HCT116 (cell line): ENCODE results near the gene ZSWIM6. TPM values are rescaled to one million over a fixed set of nuclear protein-coding genes. Genes with fewer than 3 reads are reported as not detected.

ENCODE experiments used
- ATAC-seq: fragments of 200-7000 bp; cut with Tn5 transposase; 2 replicates; pipeline ENCODE4 v1.9.1; 2020; ENCODE audit warnings: mild to moderate bottlenecking, moderate library complexity
- BruUV-seq: library from RNA; stranded (reverse); fragments of 400-500 nt; replicated peaks from 2 replicates; lab custom pipeline; 2021; lab: Mats Ljungman, UMichigan
- CTCF ChIA-PET: fragments of 300-600 bp; sonication (Branson Sonifier 250); formaldehyde crosslinking; loops from one replicate; lab custom pipeline; 2021; ENCODE audit warnings: antibody characterized with exemption; lab: Charles Lee
- POLR2A ChIA-PET: fragments of 300-600, 350-600 bp; sonication (Branson Sonifier 250); formaldehyde crosslinking; loops from one replicate; lab custom pipeline; 2021; ENCODE audit warnings: antibody characterized with exemption; lab: Charles Lee
- RAD21 ChIA-PET, 2 experiments: fragments of 300-600 bp; sonication (Branson Sonifier 250); formaldehyde crosslinking; loops; one replicate each; lab custom pipeline; 2023; ENCODE audit warnings: low total read pairs in 2 of 2; ENCODE audit not compliant: uncharacterized antibody in 2 of 2, unreplicated experiment in 2 of 2, low non-redundant PET in 1 of 2; lab: Charles Lee
- DNase-seq: peaks from one replicate; pipeline ENCODE4 v3.0.0-alpha.2; 2010; ENCODE audit warnings: low read depth, low spot score
- H2AFZ ChIP-seq: fragments of 200-600 bp; shearing (Covaris generic), sonication (generic); 2 replicates; pipeline ENCODE4 v1.6.1; 2017; ENCODE audit warnings: low read depth, mixed run types, mixed read lengths, antibody characterized with exemption, low read length; ENCODE audit not compliant: poor library complexity, severe bottlenecking
- H3K27ac ChIP-seq: 2 replicates; pipeline ENCODE4 v1.5.1; 2012; ENCODE audit warnings: low read depth, low read length
- H3K27me3 ChIP-seq: fragments of 200-600 bp; sonication (generic); 2 replicates; pipeline ENCODE4 v1.6.1; 2016; ENCODE audit warnings: mixed run types, low read length, mixed read lengths; ENCODE audit not compliant: insufficient read depth
- H3K36me3 ChIP-seq, 2 experiments: fragments of 200-500 bp in 1 of 2; fragments of 200-600 bp in 1 of 2; sonication (Bioruptor generic) in 1 of 2; sonication (generic) in 1 of 2; 2 replicates each; pipeline versions ENCODE4 v1.5.1 to v1.6.1; 2014 to 2016; ENCODE audit warnings: low read length in 2 of 2, inconsistent platforms in 1 of 2, mixed read lengths in 1 of 2, mixed run types in 1 of 2; ENCODE audit not compliant: insufficient read depth in 2 of 2, control insufficient read depth in 1 of 2
- H3K4me1 ChIP-seq, 2 experiments: fragments of 200-600 bp in 1 of 2; sonication (generic) in 1 of 2; 2 replicates each; pipeline versions ENCODE4 v1.5.1 to v1.6.1; 2012 to 2017; ENCODE audit warnings: low read length in 2 of 2, inconsistent platforms in 1 of 2, mild to moderate bottlenecking in 1 of 2, mixed read lengths in 1 of 2, mixed run types in 1 of 2, moderate library complexity in 1 of 2; ENCODE audit not compliant: insufficient read depth in 2 of 2, control insufficient read depth in 1 of 2
- H3K4me2 ChIP-seq: fragments of 200-600 bp; sonication (generic); 2 replicates; pipeline ENCODE4 v1.6.1; 2017; ENCODE audit warnings: mixed run types, low read length, mixed read lengths
- H3K4me3 ChIP-seq, 2 experiments: fragments of 200-600 bp in 1 of 2; sonication (generic) in 1 of 2; replicated peaks in 1 of 2; 2 replicates each; pipeline ENCODE4 v1.5.1; 2011 to 2016; ENCODE audit warnings: low read length in 2 of 2, control low read depth in 1 of 2, low read depth in 1 of 2, mild to moderate bottlenecking in 1 of 2, mixed read lengths in 1 of 2, mixed run types in 1 of 2
- H3K79me2 ChIP-seq: fragments of 200-600 bp; sonication (generic); 2 replicates; pipeline ENCODE4 v1.6.1; 2017; ENCODE audit warnings: mild to moderate bottlenecking, mixed run types, low read length, moderate library complexity, mixed read lengths; ENCODE audit not compliant: insufficient read depth
- H3K9ac ChIP-seq: fragments of 200-600 bp; sonication (generic); 2 replicates; pipeline ENCODE4 v1.6.1; 2016; ENCODE audit warnings: low read length, mixed read lengths
- H3K9me2 ChIP-seq: fragments of 200-600 bp; sonication (generic), shearing (Covaris generic); 2 replicates; pipeline ENCODE4 v1.6.1; 2017; ENCODE audit warnings: mixed run types, mild to moderate bottlenecking, moderate library complexity; ENCODE audit not compliant: insufficient read depth
- H3K9me3 ChIP-seq, 2 experiments: fragments of 200-500 bp in 1 of 2; fragments of 200-600 bp in 1 of 2; sonication (Bioruptor generic) in 1 of 2; sonication (generic) in 1 of 2; 2 replicates each; pipeline ENCODE4 v1.6.1; 2014 to 2017; ENCODE audit warnings: low read length in 2 of 2, mixed read lengths in 2 of 2, inconsistent platforms in 1 of 2, low read depth in 1 of 2, mild to moderate bottlenecking in 1 of 2, mixed run types in 1 of 2, moderate library complexity in 1 of 2; ENCODE audit not compliant: control insufficient read depth in 1 of 2, insufficient read depth in 1 of 2
- H4K20me1 ChIP-seq: fragments of 200-600 bp; sonication (generic), shearing (Covaris generic); 2 replicates; pipeline ENCODE4 v1.6.1; 2017; ENCODE audit warnings: mixed run types, mild to moderate bottlenecking, moderate library complexity; ENCODE audit not compliant: insufficient read depth
- CBX3 ChIP-seq: IDR thresholded peaks from 2 replicates; pipeline ENCODE4 v1.6.1; 2012; ENCODE audit warnings: low read depth
- CEBPB ChIP-seq: IDR thresholded peaks from 2 replicates; pipeline ENCODE4 v1.6.1; 2012; ENCODE audit warnings: low read depth
- CTCF ChIP-seq, 3 experiments: fragments of 200-600 bp in 1 of 3; sonication (generic) in 1 of 3; IDR thresholded peaks in 2 of 3; conservative IDR thresholded peaks in 1 of 3; 2 replicates each; pipeline ENCODE4 v1.5.1; 2012 to 2017; ENCODE audit warnings: low read depth in 2 of 3, low read length in 2 of 3, antibody characterized with exemption in 1 of 3, borderline replicate concordance in 1 of 3, control low read depth in 1 of 3, mild to moderate bottlenecking in 1 of 3, mixed read lengths in 1 of 3, mixed run types in 1 of 3, moderate library complexity in 1 of 3; ENCODE audit not compliant: insufficient read depth in 1 of 3
- EGR1 ChIP-seq: IDR thresholded peaks from 2 replicates; pipeline ENCODE4 v1.6.1; 2012; ENCODE audit warnings: low read depth
- ELF1 ChIP-seq: IDR thresholded peaks from 2 replicates; pipeline ENCODE4 v1.6.1; 2012; ENCODE audit warnings: low read depth, borderline replicate concordance
- EZH2 ChIP-seq: fragments of 200-600 bp; sonication (generic); IDR thresholded peaks from 2 replicates; pipeline ENCODE4 v1.6.1; 2017; ENCODE audit warnings: antibody characterized with exemption, mixed run types
- JUND ChIP-seq: IDR thresholded peaks from 2 replicates; pipeline ENCODE4 v1.6.1; 2012
- MAX ChIP-seq: IDR thresholded peaks from 2 replicates; pipeline ENCODE4 v1.6.1; 2012
- POLR2A ChIP-seq: IDR thresholded peaks from 2 replicates; pipeline ENCODE4 v1.7.0; 2011; ENCODE audit warnings: borderline replicate concordance; ENCODE audit not compliant: insufficient read depth, insufficient read length; ENCODE audit errors: extremely low read depth
- POLR2AphosphoS5 ChIP-seq: IDR thresholded peaks from 2 replicates; pipeline ENCODE4 v1.6.1; 2011; ENCODE audit warnings: mild to moderate bottlenecking, low read depth, low read length, moderate library complexity
- REST ChIP-seq: IDR thresholded peaks from 2 replicates; pipeline ENCODE4 v1.6.1; 2012; ENCODE audit warnings: low read depth
- SP1 ChIP-seq: IDR thresholded peaks from 2 replicates; pipeline ENCODE4 v1.6.1; 2012; ENCODE audit warnings: low read depth
- SRF ChIP-seq: IDR thresholded peaks from 2 replicates; pipeline ENCODE4 v1.6.1; 2012; ENCODE audit warnings: low read depth
- YY1 ChIP-seq: IDR thresholded peaks from 2 replicates; pipeline ENCODE4 v1.6.1; 2011; ENCODE audit warnings: low read length, low read depth, moderate library complexity, mild to moderate bottlenecking; ENCODE audit not compliant: insufficient replicate concordance; ENCODE audit errors: extremely low read depth
- ZNF274 ChIP-seq: fragments of 200-500 bp; sonication (Bioruptor generic); IDR thresholded peaks from 2 replicates; pipeline ENCODE4 v1.6.1; 2014; ENCODE audit warnings: mild to moderate bottlenecking, low read depth, low read length, inconsistent platforms
- intact Hi-C: fragments of 100-400 bp; cut with micrococcal nuclease; formaldehyde crosslinking; loops from 2 replicates; pipeline ENCODE4 v1.10.0; 2022
- total RNA-seq: library from RNA; stranded (reverse); gene quantifications from one replicate; pipeline ENCODE4 v1.2.1, GENCODE V29; 2021; ENCODE audit not compliant: unreplicated experiment
- TF ChIP-seq, protein P1 (sequence below): IDR thresholded peaks from 2 replicates; pipeline ENCODE4 v1.6.1; 2012
- TF ChIP-seq, protein P2 (sequence below): IDR thresholded peaks from 2 replicates; pipeline ENCODE4 v1.6.1; 2011; ENCODE audit warnings: mild to moderate bottlenecking, low read length, moderate library complexity; ENCODE audit not compliant: insufficient replicate concordance; ENCODE audit errors: extremely low read depth

ZSWIM6 gene
- total RNA-seq, 1 experiment from 2014 or later, result 7.4 TPM

DNA sequence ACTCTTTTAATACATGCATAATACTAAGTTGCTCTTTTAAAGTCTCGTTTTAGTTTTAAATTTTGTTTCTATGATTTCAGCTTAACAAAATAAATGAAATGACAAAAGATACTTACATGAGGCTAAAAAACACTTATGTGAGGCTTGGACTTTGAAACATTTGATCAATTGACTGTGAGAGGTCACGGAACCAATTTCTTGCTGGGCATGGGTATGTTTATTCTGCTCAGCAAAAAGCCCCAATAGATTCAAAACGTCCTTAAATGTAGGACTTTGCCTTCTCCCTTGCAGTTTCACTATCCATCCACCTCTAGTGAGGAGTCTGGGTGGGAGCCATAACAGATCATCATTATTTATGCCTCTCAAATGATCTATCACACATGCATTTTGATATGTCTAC is 191.9 kb downstream of the ZSWIM6 start:
- no peak overlapping the region for H2AFZ ChIP-seq
- no peak for DNase-seq
- H3K36me3 ChIP-seq, result no peaks in the 10 kb centered on the region
- intact Hi-C loops, result no loop called here
- no peaks in the 10 kb centered on the region for H3K27me3 ChIP-seq
- no peak overlapping the region for H3K4me3 ChIP-seq
- POLR2A ChIA-PET, result no interaction called here
- CTCF ChIA-PET, result no interaction called here
- H4K20me1 ChIP-seq, result no peaks in the 10 kb centered on the region
- no peaks in the 10 kb centered on the region for H3K9me2 ChIP-seq
- H3K79me2 ChIP-seq, result no peaks in the 10 kb centered on the region; the same call in 1 of the 2 replicates
- TF ChIP-seq CEBPB (no peak), POLR2AphosphoS5 (no peak), MAX (no peak), EGR1 (no peak), EZH2 (no peak), POLR2A (no peak), SRF (no peak), ELF1 (no peak), JUND (no peak), REST (no peak), CTCF (IDR thresholded peaks at IDR 0.05 in 2 of 3, conservative IDR thresholded peaks at IDR 0.05 in 1 of 3; ENCODE audit: borderline replicate concordance in 1 of 3, insufficient read depth in 1 of 3, low read depth in 2 of 3, low read length in 2 of 3) (no peak), CBX3 (no peak), YY1 (no peak), SP1 (no peak), ZNF274 (no peak)
- TF ChIP-seq, protein P1, sequence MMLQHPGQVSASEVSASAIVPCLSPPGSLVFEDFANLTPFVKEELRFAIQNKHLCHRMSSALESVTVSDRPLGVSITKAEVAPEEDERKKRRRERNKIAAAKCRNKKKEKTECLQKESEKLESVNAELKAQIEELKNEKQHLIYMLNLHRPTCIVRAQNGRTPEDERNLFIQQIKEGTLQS, result no peak
- TF ChIP-seq, protein P2, sequence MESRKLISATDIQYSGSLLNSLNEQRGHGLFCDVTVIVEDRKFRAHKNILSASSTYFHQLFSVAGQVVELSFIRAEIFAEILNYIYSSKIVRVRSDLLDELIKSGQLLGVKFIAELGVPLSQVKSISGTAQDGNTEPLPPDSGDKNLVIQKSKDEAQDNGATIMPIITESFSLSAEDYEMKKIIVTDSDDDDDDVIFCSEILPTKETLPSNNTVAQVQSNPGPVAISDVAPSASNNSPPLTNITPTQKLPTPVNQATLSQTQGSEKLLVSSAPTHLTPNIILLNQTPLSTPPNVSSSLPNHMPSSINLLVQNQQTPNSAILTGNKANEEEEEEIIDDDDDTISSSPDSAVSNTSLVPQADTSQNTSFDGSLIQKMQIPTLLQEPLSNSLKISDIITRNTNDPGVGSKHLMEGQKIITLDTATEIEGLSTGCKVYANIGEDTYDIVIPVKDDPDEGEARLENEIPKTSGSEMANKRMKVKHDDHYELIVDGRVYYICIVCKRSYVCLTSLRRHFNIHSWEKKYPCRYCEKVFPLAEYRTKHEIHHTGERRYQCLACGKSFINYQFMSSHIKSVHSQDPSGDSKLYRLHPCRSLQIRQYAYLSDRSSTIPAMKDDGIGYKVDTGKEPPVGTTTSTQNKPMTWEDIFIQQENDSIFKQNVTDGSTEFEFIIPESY, result no peak
- no peak overlapping the region for H3K9ac ChIP-seq
- H3K9me3 ChIP-seq, result no peaks in the 10 kb centered on the region
- ATAC-seq, result no peak
- H3K27ac ChIP-seq, result no peak overlapping the region
- RAD21 ChIA-PET, result no interaction called here
- no peaks in the 10 kb centered on the region for H3K4me1 ChIP-seq
- H3K4me2 ChIP-seq, result no peak overlapping the region
- BruUV-seq, result no TSS peak
